SKM-1 treated with dmso at 0.1 percent for 144 hours (cell line): ENCODE data around the gene RBM17.
A peak's percentile ranks its signal among the peaks of the same experiment; 100 is the strongest.
"Not testable (repeated sequence)": the region's sequence is repeated elsewhere in the genome, so short reads cannot be mapped to it uniquely, and the experiment has no call there.

Experiments used
- DNase-seq: peaks from one replicate; lab custom pipeline; 2025; ENCODE audit not compliant: unreplicated experiment; lab: John Stamatoyannopoulos, UW

Gene RBM17

DNA sequence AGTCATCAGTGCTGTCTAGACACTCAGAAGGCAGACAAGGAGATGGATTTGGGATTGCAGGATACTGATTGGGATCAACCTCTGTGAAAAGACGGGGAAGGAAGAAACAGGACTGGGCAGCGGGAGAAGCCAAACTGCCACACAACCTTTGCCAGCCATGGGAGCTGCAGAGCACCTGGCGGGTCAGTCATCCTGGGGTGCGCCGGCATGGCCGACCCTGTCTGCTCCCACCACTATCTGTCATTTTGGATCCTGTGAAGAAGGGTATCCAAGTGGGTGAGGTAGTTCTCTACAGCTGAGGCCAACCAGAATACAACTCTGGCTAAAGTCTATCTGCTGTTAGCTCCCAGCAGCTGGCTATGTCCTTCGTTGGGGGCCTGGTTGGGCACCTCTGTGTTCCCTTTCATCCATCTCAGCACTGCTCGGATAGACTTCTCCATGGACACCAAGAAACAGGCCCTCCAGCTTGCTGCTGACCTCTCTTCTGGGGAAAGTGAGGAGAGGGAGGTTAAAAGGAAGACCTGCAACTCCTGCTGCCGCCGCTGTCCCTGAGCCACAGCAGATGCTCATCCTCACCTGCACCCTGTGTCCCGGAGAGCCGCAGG is 11.7 kb upstream of the RBM17 start:
- DNase-seq = no peak

DNA sequence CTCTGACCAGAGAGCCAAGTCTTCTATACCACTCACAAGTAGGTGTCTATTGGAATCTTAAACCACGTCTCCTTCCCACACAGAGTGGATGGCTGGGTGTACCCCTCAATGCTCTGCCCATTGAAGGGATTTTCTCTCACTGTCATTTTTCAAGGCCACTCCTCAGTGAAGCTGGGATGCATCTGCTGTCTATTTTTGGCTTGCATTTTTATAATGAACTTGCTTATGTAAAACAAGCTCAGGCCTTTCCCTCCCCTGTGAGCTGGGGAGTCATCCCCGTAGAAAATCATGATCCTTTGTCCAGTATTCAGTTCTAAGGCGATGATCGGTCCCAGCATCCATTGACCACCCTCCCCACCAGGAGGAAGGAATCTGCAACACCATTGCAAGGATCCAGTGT is 9.8 kb upstream of the RBM17 start:
- DNase-seq = no peak

DNA sequence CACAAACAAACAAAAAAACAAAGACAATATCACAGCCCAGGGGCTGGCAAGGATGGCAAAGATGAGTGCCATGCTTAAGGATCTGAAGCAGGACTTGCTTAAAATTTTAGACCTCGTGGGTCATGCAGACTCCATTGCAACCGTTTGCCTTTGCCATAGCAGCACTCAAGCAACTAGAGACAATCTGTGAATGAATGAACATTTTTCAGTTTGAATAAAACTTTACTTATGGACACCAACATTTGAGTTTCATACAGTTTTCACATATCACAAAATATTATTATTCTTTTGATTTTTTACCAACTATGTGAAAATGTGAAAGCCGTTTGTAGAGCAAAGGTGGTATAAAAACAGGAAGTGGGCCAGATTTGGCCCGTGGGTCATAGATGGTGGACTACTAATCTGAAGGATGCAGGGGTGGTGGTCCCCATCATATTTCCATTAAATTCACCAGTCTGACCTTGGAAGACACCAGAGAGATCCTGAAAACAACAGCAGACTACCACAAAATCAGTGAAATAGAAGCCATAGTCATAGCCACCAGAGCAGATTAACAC is 8.3 kb upstream of the RBM17 start:
- DNase-seq = no peak

DNA sequence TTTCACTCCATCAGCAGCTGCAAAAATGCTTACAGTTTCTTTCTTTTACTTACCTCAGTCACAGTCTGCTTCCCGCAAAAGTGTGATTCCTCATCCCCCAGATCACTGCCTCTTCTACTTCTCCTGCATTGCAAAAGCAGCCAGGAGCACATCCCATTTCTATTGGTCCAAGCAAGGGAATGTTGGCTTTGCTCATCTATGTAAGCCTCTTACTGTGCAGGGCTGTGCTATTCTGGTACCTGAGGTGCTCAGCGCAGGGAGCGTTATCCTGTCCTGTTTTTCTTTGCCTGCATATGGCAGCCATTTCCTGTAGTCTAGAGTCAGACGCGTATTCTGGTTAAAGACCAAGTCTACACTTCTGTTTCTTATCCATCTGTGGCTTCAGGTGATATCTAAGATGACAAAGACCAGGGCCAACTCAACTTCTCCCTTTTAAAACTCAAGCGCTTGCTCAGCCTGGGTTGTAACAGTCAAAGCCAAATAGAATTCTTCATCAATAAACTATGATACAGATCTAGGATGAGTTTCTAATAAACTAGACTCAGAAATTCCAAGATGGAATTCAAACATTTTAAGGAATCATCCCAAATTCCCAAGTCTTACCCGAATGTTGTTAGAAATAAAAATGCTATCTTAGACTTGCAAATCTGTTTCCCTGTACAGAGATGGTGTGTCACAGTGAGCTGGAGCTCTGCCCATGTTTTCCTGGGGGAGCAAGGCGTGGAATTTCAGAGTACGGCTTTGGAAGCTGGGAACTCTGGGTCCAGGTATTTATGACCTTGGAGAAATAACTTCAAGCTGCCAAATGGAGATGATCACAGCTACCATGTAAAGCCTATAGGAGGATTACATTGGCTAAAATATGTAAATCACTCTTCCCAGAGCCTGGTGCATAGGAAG is 6.1 kb upstream of the RBM17 start:
- no peak for DNase-seq

DNA sequence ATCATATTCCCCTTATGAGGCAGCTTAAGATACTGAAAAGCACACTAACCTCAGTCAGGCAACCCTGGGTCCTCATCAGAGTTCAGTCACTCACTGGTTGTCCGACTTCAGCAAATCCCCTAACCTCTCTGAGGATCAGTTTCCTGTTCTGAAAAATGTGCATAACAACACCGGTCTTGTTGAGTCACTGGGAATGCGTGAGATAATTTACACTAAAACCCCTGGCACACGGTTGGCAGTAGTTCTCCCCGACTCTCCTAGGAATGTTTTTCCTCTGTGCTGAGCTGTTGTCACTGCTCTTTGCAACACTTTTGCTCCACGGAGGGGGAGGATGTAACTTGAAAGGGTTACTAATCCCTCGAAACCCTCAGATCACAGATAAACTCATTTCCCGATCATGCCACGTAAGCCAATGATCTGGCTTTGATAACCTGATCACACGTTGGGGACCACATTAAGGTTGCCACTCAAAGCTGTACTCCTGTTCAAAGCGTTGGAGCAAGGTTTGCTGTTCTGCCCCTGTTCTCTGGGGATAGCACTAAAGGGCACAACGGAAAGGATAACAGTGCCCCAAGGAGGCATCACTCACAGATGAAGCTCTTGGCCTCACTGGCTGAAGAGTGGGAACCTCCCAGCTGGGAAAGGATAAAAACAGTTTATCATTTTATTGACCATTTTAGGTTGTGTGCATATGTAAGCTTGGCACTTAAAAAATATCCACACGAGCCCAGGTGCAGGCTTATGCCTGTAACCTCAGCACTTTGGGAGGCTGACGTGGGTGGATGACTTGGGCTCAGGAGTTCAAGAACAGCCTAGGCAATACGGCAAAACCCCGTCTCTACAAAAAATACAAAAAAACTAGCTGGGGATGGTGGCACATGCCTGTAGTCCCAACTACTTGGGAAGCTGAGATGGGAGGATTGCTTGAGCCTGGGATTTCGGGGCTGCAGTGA is 5.0 kb upstream of the RBM17 start:
- no peak for DNase-seq

DNA sequence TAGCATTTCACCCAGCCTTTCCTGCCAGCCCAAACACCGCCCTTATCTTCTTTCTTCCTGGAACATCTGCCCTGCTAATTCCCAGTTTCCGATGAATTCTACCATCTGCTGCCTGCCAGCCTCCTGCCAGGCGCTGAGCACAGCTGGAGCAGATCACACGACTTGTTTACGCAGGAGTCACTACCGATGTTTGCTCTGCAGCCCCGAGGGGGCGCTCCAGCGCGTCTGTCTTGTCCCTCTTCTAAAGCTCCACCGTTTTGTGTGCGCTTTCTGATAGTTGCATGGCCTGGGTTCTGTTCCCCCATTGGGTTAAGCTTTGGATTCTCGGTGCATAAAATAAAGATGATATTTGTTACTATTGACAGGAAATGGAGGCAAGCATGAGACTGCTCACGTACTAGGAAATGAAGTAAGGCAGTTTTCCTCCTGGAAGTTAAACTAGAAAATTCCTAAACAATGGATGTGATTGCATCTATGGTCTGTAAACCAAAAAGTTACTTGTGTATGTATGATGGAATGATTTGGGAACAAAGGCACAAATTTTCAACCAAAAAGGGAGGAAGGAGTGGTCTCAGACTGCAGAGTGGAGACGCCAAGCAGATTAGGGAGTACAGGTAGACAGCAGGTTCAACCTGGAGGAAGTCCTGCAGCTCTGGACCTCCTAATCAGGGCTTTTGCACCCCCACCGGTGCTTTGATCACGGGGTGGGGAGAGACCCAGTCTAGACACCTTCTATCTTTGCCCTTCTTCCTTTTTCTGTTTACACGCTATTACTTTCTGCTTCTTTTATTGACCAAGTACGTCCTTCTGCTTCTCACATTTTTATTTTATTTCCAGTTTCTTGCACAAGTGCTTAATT is 2.2 kb upstream of the RBM17 start:
- DNase-seq = peak; percentile 70

DNA sequence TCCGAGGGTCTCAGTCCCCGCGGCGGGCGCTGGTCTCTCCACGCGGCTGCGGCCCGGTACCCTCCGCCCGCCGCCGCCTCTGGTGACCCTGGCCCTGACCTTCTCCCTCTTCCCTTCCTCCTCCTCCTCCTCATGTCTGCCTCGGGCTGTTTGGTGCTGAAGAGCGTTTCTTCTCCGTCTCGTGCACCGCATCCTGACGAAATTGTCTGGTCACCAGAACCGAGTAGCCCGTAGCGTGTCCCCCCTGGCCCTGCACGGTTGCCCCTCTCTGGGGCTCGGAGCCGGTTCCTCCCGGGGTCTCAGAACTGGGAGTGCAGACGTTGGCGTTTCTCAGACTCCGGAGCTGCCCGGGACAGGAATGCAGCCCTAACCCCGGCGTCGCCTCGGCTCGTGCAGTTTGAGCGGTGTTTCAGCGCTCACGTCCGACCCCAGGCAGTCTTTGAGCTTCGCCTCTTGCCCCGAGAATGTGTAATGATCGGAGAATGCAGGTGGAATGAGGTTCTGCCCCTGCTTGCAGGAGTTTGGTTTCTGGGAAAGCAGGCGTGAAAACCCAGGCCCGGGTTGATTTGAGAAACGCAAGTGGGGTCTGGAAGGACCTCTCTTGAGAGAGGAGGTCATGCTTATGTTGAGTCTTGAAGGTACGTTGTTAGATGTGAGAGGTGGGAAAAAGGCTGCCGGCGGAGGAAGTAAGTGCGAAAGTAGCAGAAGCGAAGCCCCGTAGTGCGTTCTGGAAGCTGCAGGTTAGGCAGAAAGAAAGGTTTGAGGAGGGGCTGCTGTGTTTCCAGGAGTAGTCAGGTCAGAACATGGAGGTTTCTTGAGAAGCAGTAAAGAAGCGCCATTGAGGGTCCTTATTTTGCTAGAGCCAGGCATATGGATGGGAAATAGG is 743 bp downstream of the RBM17 start:
- no peak for DNase-seq

DNA sequence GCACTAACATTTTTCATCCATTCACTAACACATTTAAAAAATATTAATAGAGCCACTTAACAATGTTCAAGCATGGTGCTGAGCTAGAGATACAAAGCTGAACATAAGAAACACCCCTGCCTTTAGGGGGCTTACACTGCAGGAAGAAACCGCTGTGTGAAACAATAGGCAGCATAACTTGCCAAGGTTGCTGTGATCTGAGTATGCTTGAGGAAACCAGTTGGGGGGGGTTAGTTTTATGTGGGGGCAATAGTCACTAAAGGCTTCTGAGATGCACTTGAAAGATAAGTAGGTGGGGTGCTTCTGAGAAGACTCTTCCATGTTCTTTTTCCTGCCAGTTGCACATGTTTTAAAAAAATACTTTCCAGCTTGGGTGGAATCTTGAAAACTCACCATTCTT is 2.8 kb downstream of the RBM17 start:
- no peak for DNase-seq

DNA sequence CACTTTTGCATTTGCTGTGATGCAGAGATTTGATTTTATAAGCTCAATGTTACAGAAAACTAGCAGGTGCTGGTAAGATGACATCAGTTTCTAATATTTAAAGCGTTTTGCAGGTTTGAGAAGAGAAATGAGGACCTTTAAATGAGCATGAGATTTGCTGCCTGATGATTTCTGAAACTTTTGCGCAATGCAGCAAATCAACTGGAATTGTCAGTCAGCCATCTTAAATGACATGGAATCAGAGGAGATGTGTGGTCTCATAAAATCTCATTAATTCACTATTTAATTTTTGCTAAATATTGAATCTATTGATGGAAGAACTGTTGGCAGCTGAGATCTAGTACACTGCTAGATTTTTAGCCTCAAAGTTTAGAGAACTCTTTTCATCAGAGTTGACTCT is 3.9 kb downstream of the RBM17 start:
- no peak for DNase-seq

DNA sequence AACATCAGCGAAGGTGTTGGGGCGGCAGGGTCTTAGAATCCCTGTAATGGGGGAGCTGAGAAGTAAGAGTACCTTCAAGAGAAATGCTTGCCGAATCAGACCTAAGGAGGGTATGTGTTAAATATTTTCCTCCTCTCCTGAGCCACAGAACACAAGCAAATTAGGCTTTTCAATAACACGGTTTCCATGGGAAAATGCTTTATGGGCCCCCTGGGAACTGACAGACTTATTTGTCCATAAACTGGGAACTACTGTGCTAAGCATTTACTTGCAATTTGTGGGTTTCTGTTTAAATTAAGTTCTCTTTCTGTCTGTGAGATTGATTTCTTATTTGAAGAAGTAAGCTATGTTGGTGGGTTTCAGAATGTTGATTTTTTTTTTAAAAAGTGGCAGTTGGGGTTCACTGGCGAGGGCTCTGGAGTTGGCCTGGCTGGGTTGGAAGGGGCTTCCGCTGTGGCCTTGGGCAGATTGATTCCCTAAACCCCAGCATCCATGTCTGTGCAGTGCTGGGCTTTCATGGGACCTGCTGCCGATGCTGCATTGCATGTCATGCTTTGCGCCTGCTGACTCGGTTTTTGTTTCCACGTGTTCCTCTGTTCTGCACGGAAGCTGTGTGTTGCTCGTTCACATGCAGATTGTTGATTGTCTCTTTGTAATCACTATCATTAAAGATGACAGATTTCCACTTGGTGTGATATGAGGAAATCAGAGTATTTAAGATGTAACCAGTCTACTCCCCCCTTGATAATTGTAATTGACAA is 7.2 kb downstream of the RBM17 start:
- DNase-seq = no peak

DNA sequence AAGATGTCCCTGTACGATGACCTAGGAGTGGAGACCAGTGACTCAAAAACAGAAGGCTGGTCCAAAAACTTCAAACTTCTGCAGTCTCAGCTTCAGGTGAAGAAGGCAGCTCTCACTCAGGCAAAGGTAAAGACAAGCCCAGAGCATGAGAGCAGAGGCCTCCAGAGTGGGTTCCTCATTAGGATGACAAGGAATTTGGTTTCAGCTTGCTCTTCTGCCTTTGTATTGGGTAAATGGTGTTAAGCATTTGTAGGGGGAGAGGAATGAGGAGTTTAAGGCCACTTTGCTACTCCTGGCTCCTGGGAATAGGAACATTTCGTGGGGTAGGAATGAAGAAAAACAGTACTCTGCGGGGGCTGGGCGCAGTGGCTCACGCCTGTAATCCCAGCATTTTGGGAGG is 8.2 kb downstream of the RBM17 start:
- DNase-seq = no peak

DNA sequence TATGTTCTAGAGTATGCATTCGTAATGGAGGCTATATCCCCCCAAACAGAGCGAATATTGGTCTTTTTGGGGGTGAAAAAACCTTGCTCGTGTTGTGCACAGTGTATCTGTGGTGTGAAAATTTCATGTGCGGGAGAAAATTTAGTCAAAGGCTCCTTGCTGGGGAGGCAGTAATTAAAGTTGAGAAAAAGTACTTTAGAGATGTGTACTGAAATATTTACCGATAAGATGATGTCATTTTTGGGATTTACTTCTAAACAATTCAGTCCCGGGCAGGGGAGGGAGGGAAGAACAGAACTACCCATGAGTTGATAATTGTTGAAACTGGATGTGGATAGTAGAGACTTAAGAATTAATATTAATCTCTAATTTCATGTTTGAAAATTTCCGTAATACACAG is 9.3 kb downstream of the RBM17 start:
- no peak for DNase-seq

DNA sequence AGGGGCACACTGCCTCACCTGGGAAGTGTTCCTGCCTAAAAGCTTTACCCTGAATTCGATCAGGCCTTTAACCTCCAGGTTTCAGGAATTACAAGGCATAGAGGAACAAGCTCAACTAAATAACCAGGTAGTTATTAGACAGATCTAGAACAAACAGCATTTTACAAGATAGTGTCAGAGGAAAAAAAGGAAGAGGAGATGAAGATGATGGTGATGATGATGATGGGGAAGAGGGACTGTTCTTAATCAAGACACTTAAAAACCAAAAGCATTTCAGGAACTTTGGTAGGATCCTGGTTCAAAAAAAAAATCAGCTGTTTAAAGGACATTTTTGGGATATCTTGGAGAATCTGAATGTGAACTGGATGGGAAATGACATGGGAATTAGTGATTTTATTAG is 11.5 kb downstream of the RBM17 start:
- DNase-seq = no peak

DNA sequence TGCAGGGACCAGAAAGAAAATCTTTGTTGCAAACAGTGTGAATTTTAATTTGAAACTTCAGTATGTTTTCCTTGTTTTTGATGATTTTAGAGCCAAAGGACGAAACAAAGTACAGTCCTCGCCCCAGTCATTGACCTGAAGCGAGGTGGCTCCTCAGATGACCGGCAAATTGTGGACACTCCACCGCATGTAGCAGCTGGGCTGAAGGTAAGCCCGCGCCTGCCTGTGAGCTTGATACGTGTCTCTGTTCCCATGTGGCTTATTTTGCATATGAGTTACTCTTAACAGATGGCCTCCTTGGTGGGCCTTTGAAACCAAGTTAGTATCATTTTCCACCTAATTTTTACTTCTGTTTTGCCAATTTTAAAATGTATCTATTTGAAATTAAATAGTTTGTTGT is 12.3 kb downstream of the RBM17 start:
- DNase-seq = no peak

DNA sequence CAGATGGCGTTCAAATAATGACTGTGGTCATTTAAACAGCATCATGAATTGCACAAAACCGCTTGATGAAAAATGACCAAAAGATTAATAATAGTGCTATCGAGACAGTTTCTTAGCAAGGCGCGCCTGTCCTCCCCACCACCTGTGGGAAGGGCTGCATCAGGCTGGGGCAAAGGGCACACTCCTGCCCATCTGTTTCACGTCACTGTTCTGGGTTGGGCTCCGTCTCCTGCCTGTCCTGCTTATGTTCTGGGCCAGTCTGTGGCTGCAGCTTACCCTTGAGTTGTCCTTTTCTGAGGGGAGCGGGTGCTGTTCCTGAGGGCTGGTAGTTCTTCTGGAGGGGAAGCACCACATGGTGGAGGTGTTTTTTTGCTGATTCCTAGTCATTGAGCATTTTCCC is 13.3 kb downstream of the RBM17 start:
- no peak for DNase-seq

DNA sequence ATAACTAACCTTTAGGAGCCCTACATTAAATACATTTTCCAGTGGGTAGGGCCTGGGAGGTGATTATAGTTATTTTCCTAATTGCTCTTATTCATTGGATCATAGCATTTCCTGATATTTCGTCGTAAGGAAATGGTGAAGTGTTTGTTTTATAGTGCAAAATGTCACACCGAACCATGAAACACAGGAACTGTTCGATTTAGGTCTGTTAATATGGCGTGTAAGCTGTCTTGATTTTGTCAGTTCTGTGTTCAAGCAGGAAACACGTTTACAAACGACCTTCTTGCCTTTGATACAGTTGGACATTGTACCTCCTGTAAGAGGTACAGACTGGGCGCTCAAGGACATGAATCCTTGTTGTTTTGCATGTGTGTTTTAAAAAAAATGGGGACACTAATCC is 14.8 kb downstream of the RBM17 start:
- no peak for DNase-seq

DNA sequence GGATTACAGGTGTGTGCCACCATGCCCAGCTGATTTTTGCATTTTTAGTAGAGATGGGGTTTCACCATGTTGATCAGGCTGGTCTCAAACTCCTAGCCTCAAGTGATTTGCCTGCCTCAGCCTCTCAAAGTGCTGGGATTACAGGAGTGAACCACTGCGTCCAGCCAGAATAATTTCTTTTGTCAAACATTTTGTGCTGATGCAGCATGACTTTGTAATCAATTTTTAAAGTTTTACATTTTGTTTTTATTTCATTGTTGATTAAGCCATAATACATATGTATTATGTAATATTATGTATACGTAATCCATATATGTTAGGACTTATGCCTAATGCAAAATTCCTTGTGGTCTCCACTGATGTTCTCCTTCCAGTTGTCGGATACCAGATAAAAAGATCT is 18.8 kb downstream of the RBM17 start:
- not testable (repeated sequence) for DNase-seq

DNA sequence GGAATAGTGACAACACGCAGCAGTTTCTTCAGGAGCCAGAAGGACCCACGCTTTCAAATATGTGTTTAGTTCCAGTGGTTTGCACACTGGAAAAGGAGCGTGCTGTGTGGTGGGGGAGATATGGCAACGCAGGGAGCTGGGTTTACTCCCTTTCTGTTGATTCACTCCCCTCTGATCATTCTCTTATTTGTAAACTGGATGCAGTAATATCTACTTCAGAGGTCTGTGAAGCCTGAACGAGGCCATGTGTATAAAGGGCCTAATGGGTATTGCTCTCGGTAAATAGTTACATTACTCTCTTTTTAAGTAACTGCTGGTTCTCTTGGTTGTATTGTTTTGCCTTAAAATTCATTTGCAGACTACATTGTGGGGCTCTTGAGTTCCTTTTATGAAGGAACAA is 19.2 kb downstream of the RBM17 start:
- no peak for DNase-seq
